ENCODE measurements around the gene SYNE4.

DNA sequence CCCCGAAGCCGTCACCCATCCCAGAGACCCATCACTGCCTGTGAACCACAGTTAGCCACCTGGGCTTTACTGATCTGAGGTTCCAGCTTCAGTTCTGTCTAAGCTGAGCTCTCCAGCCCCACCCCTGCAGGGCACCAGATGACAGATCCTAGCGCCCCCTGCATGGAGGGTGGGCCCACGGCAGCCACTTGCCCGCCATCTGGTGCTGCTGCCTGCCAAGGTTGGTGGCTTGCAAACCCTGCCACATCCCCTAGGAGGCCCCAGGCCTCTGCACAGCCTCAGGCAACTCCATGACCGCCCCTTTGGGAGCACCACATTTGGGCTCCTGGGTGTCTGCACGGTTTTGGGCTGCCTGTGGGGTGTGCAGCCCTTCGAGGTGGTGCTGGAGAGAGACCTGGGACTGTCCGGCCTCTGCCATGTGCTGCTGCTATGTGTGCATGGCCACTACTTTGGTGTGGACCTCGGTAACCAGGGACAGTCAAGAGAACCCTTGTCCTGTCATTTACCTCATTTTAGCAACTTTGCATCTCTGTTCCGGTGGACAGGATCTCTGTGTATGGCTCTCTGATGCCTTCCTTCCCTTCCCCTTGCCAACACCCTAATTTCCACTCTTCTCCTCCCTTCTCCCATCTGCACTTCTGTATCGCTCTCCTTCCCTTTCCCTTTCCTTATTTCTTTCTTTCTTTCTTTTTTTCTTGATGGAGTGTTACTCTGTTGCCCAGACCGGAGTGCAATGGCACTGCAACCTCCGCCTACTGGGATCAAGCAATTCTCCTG lies 31.0 kb downstream of the SYNE4 start:
- no peak for TF ChIP-seq CTCF (IDR thresholded peaks at IDR 0.05; ENCODE audit: insufficient read depth, low read length)
- no peak for TF ChIP-seq POLR2AphosphoS5 (IDR thresholded peaks at IDR 0.05; ENCODE audit: low read depth)
